ENCODE data around the gene NFASC. TPM values are rescaled to one million over a fixed set of nuclear protein-coding genes. Genes with fewer than 3 reads are reported as not detected.

NFASC gene
- total RNA-seq, 1 donor from 2014 or later = 0.07 TPM

DNA sequence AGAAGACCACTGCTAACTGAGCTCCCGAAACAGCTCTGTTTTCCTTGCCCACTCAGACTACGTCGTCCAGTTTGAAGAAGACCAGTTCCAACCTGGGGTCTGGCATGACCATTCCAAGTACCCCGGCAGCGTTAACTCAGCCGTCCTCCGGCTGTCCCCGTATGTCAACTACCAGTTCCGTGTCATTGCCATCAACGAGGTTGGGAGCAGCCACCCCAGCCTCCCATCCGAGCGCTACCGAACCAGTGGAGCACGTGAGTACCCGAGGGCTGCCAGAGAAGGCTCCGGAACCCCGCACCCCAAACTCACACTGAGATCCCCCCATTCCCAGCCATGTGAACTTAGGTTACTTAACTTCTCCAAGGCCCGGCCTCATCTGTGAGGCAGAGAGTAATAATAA, 108.6 kb downstream of the NFASC start:
- intact Hi-C loops (cut with micrococcal nuclease) = no loop called here

DNA sequence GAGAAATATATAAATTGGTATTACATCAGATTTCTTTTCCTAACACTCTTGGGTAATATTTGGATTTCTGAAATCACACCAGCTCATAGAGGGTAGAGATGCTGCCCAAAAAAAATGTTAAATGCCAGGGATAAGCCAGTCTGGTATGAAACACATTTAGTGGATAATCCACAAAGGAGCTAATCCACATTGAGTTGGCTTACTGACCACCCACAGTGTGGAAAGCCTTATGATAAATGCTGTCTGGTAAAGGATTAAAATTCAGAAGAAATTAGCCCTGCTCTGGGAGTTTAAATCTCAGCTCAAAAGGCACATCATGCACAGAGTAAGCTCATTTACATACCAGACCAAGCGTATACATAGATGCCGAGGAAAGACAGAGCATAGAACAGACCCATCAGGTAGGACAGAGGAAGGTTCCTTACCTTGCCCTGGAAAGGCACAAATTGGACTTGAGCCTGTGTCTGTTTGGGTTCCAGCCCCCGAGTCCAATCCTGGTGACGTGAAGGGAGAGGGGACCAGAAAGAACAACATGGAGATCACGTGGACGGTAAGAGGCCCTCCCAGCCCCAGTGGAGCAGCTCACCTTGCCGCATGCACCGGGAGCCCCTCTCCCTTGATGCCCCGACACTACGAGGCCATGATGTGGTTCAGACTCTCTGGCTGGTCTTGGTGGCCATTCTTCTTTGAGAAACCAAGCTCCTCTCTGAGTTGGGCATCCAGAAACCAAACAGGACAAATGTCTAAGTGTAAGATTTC, 109.4 kb downstream of the NFASC start:
- intact Hi-C loops (cut with micrococcal nuclease) = no loop called here

DNA sequence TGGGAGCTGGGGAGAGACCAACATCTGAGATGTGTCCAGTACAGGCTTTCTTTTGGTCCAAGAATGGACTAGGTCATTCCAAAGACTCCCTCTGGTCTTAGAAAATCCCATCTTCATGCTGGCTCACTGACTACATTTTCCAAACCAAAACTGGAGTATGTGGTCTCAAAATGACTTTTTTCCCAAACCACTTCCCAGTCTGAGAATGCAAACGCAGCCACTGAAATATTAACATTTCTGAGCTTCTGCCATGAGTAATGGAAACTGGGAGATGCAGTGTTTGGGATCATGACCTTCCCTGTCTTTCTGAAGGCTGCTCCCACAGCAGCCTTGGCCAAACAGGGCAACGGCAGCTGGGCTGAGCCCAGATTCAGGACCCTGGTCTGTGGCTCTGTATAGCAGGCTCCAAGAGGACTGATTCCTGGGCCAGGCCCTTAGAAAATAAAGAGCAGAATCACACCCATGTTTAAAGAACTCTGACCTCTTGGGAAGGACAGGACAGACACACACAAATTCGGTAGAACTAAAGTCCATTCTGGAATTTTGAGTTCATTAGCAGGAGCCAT, 110.3 kb downstream of the NFASC start:
- intact Hi-C loops (cut with micrococcal nuclease) = no loop called here

DNA sequence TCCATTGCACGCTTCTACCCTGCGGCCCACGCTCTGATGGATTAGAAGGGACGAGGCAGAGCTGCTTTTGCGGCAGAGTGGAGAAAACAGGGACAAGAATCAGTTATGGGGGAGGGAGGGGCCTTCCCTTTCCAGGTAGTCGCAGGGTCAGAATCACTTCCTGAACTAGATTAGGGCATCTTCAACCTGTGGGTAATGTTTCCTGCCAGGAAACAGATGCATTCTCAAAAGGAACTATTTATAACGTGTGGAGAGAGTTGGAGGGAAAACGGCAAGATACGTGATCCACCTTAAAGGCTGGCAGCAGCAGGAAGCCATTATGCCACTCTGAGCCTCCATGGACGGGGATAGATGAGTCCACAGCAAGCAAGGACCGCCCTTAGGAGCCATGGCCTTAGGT, 112.5 kb downstream of the NFASC start:
- intact Hi-C loops (cut with micrococcal nuclease) = no loop called here

DNA sequence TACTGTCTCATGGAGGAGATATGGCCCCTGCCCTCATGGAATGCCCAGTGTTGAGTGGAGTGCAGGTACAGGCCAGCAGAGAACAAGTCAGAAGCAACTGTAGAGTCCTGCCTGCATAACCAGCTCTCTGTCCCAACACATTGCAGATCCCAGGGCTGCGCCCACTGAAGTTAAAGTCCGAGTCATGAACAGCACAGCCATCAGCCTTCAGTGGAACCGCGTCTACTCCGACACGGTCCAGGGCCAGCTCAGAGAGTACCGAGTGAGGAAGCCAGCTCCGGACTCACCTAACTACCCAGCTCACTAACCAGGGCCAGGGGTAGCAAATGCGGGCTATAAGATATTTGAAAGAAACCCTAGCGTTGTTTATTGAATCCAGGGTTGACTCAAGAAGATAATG, 113.2 kb downstream of the NFASC start:
- intact Hi-C loops (cut with micrococcal nuclease) = no loop called here

DNA sequence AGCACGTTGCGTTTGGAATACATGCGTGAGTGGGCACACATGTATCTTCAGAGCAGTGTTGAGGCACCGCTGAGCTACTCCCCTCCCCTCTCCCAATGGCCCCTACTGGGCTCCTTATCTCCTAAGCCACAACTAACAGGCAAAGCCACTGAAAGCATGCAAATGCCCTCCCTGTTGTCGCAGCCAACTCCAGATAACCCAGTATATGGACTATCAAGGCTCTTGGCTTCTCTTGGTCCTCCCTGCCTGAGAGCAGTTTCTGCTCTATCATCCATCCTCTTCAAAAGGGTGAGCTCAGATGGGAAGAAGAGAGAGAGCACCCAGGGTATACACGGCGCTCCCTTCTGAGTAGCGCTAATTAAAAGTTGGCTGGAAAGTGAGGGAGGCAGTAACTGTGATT, 113.8 kb downstream of the NFASC start:
- intact Hi-C loops (cut with micrococcal nuclease) = no loop called here

DNA sequence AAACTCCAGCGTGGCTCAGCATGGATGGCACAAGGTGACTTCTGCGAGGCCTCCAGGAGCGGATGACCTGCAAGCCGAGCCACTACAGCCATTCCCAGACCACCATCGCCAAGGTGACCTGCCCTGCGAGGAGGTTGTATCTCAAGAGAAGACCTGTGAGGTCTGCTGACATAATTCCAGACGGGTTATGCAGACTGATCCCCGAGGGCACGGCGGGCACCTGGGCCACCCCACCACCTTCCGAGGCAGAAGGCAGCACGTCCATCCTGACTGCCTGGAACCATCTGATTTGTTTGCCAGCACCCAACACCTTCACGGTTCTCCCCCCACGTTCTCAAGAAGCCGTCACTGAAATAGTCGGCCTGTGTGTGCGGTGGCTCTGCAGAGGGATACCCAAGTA, 115.5 kb downstream of the NFASC start:
- intact Hi-C loops (cut with micrococcal nuclease) = no loop called here

DNA sequence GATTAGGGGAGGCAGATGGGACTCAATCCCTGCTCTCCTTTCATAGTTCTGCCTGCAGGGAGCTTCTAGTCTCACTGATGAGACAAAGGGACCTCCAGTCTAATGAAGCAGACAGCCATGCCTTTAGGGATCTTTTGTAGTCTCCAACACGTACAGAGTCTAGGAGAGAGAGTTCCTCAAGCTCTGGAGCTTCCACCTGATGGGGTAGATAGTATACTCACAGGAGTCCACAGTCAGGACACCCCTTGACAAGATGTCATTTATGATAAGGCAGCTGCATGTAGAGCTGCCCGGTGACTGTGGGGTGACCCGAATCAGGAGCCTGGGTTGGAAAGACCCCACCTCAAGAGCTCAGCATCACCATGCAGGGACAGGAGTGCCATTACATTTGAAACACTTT, 117.0 kb downstream of the NFASC start:
- intact Hi-C loops (cut with micrococcal nuclease) = loop anchor here (2.0 kb wide), 1 partner anchor 155 kb away; no protein-coding TSS in a partner anchor

DNA sequence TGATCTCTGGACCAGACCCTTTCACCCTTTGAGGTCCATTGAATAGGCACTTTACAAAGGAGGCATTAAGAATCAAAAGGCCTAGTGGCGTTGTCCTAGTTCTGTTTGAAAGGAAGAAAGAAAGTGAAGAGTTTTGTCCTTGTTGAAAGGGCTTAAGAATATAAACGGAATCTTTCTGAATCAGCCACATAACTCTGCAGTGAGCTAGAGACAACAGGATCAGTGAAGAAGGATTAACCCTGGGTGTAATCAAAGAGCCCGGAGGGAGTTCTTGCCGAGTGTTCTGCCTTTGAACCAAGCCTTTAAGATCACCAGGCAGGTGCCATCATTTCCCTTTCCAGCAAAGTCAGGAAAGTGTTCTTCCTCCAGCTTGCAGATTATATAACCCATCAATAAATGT, 117.5 kb downstream of the NFASC start:
- intact Hi-C loops (cut with micrococcal nuclease) = loop anchor here (2.0 kb wide), 1 partner anchor 155 kb away; no protein-coding TSS in a partner anchor

DNA sequence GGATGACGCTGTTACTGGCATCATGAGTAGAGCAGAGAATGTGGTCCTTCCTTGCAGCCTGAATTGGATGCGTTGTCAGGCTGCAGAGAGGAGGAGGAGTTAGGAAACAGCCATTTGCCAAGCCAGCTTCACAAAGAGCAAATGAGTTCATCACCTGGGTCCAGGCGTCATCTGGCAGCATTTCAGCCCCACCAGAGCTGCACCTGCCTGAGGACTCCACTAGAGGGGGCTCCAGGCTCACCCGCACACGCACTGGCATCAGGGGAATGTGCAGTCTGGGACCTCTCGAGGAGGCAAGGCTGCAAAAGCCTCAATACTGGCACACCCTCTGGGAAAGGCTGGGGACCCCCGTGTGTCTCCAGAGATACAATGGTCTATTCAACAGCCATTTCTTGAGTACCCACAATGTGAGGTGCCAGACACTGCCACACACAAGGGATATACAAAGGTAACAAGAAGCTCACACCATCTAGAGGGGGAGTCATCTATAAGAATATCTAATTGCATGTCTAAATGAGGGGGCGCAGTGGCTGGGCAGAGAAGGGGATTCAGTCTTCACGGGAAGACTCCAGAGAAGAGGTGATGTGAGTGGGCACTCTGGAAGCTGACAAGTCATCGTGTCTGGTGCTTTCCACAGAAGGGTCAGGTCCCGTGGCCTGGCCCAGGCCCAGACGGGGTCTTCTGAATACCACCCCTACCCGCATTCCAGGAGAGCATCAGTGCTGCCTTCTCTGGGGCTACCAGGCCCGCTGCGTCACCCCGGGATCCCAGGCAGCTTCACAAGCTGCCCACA, 118.8 kb downstream of the NFASC start:
- intact Hi-C loops (cut with micrococcal nuclease) = loop anchor here (1.0 to 2.0 kb wide), 2 partner anchors 72 to 153 kb away; no protein-coding TSS in a partner anchor

DNA sequence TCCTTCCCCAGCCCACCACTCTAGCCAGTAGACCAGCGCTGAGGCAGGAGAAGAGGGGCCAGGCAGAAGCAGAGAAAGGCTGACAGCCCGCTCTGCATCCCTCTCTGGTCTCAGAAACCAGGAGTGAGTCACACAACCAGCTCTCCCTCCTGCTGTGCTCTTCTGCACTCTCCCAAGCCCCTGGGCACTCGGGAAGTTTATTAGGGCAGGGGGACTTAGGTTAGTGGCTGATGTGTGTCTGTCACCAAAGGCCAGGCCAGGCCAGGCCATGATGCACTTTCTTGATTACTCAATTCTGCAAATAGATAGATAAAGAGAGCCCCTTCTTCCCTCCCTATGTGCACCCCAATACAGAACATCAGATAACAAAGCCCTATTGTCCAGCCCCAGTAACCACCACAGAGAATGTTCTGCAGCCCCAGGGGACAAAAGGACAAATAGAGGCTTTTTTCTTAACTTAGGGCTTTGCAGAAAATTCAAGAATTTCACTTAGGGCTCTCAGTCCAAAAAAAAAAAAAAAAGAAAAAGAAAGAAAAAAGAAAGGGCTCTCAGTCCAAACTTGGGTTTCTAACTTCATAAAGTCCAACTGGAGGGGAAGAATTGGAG, 119.5 kb downstream of the NFASC start:
- intact Hi-C loops (cut with micrococcal nuclease) = no loop called here

DNA sequence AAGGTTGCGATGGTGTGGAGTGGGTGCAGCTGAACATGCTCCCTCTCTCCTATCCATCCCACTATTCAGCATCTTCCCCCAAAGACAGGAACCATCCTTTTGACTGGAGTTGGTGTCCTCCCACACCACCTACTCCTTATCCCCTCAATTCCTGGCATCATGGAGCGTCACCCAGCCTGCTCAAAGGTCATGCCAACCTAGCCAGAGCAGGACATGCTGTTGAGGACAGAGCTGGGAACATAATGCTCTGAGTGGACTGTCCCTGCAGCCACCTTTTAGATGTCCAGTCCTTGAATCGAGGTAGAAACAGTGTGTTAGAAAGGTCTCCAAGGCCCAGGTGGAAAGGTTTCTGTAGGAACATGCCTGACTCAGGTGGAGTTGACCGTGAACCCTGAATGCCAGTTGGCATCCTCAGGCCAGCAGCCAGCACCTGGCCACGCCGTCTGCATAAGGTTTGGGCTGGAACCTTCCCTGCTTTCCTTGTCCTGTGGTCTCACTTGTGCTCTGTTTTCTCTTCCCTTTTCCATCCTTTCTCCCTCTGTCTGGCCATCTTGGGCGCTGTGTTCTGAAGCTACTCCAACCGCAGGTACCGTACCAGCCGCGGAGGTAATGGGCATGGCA, 120.2 kb downstream of the NFASC start:
- intact Hi-C loops (cut with micrococcal nuclease) = no loop called here

DNA sequence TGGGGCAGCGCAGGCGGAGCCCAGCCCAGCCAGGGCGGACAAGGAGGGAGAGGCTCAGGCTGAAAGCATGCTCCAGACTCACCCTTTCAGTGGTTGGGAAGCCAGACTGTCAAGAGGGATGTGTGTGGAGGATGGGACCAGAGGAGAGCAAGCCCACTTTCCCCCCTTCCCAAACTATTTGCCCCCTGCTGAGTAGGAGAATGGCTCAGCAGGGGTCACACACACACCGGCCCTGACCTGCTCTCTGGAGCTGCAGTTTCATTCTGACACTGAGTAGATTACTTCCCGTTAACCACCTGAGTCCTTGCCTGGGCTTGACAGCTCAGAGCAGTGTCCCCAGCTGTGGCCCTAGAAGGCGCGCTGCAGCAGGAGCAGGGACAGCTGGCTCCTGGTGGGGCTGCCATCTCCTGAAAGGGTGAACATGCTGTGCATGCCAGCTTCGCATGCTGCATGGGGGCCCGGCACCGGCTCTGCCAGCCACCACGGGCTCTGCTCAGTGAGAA, 120.7 kb downstream of the NFASC start:
- intact Hi-C loops (cut with micrococcal nuclease) = no loop called here

DNA sequence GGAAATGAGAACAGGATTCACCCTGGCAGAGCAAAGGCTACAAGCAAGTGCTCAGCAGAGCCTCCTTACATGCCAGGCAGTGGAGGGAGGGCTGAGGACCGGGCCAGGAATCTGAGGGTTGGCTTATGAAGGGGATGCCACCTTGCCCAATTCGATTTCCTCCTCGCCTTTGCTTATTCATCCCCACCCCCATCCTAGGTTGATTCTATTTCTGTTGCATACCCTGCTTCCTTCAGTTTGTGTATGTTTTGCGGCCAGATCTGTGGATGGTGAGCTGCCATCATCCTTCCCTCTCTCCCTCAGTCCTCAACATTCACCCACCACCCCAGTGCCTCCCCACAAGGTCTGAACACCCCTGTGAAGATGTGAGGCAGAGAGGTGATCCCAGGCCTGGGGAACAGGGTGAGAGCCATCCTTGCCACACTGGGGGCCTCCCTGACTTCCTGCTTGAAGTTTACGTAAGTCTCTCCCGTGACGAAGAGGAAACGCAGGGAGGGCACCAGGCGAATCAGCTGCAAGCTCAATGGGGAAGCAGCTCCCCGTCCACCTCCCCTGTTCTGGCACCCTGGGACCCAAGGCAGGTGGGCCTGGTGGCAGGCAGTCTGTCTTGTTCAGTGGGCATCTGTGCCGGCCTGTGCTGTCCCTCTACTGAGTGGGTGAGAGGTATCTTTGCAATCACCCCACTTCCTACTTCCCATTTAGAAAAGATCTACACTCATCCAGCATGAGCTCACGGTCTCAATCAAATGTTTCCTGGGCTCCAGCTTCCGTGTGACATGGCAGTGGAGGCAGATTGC, 121.7 kb downstream of the NFASC start:
- intact Hi-C loops (cut with micrococcal nuclease) = no loop called here

DNA sequence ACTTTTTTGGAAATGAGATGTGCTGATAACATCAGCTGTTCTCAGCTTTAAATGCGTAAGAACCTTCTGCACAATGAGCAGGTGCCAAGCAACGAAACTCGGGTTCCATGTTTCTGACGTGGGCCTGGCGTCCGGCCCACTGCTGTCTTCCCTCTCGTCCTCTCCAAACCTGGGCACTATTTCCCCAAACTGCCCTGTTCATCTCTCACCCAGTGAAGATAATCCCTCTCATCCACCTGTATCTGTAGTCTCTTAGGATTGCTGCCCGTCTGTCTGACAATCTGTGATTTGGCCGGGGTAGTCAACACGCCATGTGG, 122.3 kb downstream of the NFASC start:
- intact Hi-C loops (cut with micrococcal nuclease) = no loop called here

DNA sequence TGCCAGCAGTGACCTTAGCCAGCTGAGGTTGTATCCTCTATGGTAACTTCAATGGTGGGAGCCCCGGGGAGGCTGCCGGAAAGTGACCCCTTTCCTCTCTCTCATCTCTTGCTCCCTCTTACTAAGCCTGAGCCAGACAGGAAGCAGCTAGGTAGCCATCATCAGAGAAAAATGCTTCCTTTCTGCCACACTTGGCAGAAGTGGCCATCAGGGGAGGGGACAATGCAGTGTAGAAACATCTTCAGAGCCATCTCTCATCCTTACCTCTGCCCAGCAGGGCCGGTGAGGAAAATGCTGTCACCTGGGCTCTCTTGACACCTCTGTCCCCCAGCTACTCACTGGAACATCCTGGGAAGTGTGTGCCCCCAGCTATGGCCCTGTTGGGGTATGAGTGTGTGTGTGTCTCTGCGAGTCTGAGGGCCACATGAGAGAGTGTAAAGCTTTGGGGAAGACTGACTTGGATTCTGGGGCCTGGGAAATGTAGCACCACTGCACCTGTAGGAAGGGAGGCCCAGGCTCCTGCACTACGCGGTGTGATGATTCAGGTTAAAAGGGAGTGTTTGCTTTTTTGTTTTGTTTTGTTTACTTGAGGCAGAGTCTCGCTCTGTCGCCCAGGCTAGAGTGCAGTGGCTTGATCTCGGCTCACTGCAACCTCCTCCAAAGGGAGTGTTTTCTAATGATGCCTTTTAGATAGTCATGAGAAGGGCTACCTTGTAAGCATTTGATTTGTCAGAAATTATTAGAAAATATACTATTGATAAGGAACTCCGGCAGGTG, 123.6 kb downstream of the NFASC start:
- intact Hi-C loops (cut with micrococcal nuclease) = no loop called here

DNA sequence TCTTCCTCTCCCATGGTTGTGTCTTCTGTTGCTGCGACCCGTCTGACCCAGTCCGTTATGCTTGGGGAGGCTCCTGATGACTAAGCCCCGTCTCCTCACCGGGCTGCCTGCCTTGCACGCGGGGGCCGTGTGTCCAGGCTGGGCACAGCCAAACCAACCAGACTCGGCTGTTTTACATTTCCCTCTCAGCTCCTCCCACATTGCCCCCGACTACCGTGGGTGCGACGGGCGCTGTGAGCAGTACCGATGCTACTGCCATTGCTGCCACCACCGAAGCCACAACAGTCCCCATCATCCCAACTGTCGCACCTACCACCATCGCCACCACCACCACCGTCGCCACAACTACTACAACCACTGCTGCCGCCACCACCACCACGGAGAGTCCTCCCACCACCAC, 126.3 kb downstream of the NFASC start:
- intact Hi-C loops (cut with micrococcal nuclease) = no loop called here

DNA sequence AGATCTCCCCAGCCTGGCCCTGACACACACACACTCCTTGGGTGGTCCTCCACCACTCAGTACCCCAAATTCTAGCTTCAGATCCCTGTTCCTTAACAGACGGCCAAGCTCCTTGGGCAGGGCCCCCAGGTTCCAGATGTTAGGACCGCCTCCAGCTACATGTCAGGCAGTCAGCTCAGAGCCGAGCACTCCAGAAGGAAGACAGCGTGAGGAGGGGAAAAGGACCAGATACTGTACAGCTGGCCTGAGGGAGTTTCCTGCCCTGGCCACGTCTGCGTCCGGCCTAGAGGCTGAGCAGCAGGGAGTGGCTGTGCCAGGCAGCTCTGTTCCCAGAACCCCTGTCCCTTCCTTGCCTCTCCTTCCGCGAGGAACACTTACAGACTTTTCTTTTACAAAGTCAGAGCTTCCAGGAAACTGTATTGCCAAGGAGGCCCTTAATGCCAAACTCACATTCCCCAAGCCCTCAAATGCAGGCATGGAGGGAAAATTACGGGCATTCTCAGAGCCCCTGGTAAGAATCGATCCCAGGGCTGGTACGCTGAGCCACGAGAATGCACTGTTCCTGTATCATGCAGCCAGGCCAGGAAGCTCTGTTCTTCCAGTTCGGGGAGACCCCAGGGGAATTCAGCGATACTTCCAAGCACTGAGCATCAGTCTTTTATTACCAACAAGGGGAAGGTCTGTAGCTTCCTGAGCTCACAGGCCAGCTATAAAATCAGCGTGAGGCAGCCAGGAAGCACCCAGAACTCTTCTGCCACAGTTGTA, 127.1 kb downstream of the NFASC start:
- intact Hi-C loops (cut with micrococcal nuclease) = no loop called here

DNA sequence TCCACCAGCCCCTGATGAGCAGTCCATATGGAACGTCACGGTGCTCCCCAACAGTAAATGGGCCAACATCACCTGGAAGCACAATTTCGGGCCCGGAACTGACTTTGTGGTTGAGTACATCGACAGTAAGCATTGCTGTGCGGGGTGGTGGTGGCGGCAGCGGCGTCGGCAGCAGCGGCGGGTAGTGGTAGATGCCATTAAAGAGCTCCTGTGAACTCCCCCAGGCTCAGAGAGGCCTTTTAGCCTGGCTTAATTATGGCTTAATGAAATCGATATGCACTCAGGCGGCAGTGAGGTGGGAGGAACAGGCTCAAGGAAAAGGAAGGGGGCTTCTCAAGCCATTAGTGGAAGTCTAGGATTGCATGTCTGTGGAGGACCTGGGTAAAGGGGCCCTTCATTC, 130.5 kb downstream of the NFASC start:
- intact Hi-C loops (cut with micrococcal nuclease) = no loop called here

All from T-helper 2 cell treated with Interferon-gamma antibody and Interleukin-4, amounts not matched to agents 100 ng/mL and 5 ng/mL, for 36 hours (primary cell).